ENCODE data around the gene SNX10.

DNA sequence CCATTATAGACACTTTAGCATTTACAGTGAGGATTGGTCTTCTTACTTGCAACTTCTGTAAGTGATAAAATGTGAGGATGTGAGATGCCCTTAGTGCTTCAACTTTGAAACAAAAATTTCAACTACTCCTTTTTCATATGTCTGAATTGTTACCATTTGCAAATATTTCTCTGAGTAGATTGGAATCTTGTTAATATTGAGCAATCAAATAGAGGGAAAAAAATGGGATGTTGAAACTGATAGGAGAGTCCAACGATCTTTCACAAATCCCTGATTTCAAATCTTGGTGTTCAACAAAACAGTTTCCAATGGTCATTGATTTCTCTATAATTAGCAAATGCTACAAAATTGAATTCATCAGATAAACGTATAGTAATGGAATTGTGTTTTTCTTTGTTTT lies 5.5 kb upstream of the SNX10 start:
- no peak for TF ChIP-seq EZH2 (IDR thresholded peaks at IDR 0.05; ENCODE audit: low read length)
- TF ChIP-seq, protein P1, sequence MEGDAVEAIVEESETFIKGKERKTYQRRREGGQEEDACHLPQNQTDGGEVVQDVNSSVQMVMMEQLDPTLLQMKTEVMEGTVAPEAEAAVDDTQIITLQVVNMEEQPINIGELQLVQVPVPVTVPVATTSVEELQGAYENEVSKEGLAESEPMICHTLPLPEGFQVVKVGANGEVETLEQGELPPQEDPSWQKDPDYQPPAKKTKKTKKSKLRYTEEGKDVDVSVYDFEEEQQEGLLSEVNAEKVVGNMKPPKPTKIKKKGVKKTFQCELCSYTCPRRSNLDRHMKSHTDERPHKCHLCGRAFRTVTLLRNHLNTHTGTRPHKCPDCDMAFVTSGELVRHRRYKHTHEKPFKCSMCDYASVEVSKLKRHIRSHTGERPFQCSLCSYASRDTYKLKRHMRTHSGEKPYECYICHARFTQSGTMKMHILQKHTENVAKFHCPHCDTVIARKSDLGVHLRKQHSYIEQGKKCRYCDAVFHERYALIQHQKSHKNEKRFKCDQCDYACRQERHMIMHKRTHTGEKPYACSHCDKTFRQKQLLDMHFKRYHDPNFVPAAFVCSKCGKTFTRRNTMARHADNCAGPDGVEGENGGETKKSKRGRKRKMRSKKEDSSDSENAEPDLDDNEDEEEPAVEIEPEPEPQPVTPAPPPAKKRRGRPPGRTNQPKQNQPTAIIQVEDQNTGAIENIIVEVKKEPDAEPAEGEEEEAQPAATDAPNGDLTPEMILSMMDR (optimal IDR thresholded peaks at IDR 0.05 in 1 of 3, IDR thresholded peaks at IDR 0.05 in 1 of 3, conservative IDR thresholded peaks at IDR 0.05 in 1 of 3; ENCODE audit: extremely low read depth in 1 of 3, insufficient read depth in 2 of 3, low read length in 3 of 3), result no peak

Measured in keratinocyte (primary cell).